Fibroblast of lung (primary cell): ENCODE measurements around the gene BAZ1A. TPM values are rescaled to one million over a fixed set of nuclear protein-coding genes. Genes with fewer than 3 reads are reported as not detected.
A peak's percentile ranks its signal among the peaks of the same experiment; 100 is the strongest.

Experiments
- DNase-seq, 2 donors: peaks; one replicate each; pipeline versions ENCODE4 v3.0.0 to v3.0.0-alpha.2; 2010; ENCODE audit warnings: low read depth in 2 of 2
- H2AFZ ChIP-seq: 2 replicates; pipeline ENCODE4 v1.5.1; 2012; ENCODE audit warnings: low read length, control low read depth, inconsistent platforms
- H3K27ac ChIP-seq: 2 replicates; pipeline ENCODE4 v1.5.1; 2011; ENCODE audit warnings: low read length, control low read depth; ENCODE audit not compliant: insufficient read depth
- H3K27me3 ChIP-seq: 2 replicates; pipeline ENCODE4 v1.5.1; 2011; ENCODE audit warnings: mild to moderate bottlenecking, low read length; ENCODE audit not compliant: control insufficient read depth, insufficient read depth
- H3K36me3 ChIP-seq: 2 replicates; pipeline ENCODE4 v1.5.1; 2011; ENCODE audit warnings: low read length; ENCODE audit not compliant: control insufficient read depth, insufficient read depth
- H3K4me1 ChIP-seq: 2 replicates; pipeline ENCODE4 v1.5.1; 2011; ENCODE audit warnings: low read length; ENCODE audit not compliant: control insufficient read depth, insufficient read depth; ENCODE audit errors: extremely low read depth
- H3K4me2 ChIP-seq: 2 replicates; pipeline ENCODE4 v1.5.1; 2011; ENCODE audit warnings: low read length, control low read depth; ENCODE audit not compliant: insufficient read depth; ENCODE audit errors: extremely low read depth
- H3K4me3 ChIP-seq, 4 experiments: fragments of 200-600 bp in 1 of 4; sonication (generic) in 1 of 4; replicated peaks in 1 of 4; 2 replicates each; pipeline ENCODE4 v1.5.1; 2011 to 2016; ENCODE audit warnings: low read length in 4 of 4, low read depth in 3 of 4, mild to moderate bottlenecking in 3 of 4, control low read depth in 2 of 4, inconsistent platforms in 1 of 4, mixed read lengths in 1 of 4; ENCODE audit not compliant: insufficient read depth in 1 of 4; ENCODE audit errors: control extremely low read depth in 1 of 4
- H3K79me2 ChIP-seq: 2 replicates; pipeline ENCODE4 v1.5.1; 2012; ENCODE audit warnings: mild to moderate bottlenecking, low read length, inconsistent platforms; ENCODE audit not compliant: control insufficient read depth, insufficient read depth
- H3K9ac ChIP-seq: 2 replicates; pipeline ENCODE4 v1.5.1; 2011; ENCODE audit warnings: mild to moderate bottlenecking, low read length, control low read depth; ENCODE audit not compliant: insufficient read depth
- H3K9me3 ChIP-seq: 2 replicates; pipeline ENCODE4 v1.5.1; 2012; ENCODE audit warnings: low read depth, low read length; ENCODE audit not compliant: control insufficient read depth, insufficient read depth
- H4K20me1 ChIP-seq: 2 replicates; pipeline ENCODE4 v1.5.1; 2011; ENCODE audit warnings: low read length; ENCODE audit not compliant: control insufficient read depth, insufficient read depth; ENCODE audit errors: extremely low read depth
- CTCF ChIP-seq, 2 donors: IDR thresholded peaks in 1 of 2; conservative IDR thresholded peaks in 1 of 2; 1 replicate in 1 of 2; 2 replicates in 1 of 2; pipeline ENCODE4 v1.5.1; 2011 to 2012; ENCODE audit warnings: low read length in 2 of 2, control low read depth in 1 of 2, inconsistent platforms in 1 of 2, low read depth in 1 of 2, mild to moderate bottlenecking in 1 of 2
- EZH2 ChIP-seq: IDR thresholded peaks from 2 replicates; pipeline ENCODE4 v1.5.1; 2012; ENCODE audit warnings: low read length, control low read depth, mild to moderate bottlenecking; ENCODE audit errors: missing control alignments
- polyA plus RNA-seq, 2 donors: library from polyadenylated mRNA; depleted of rRNA in 1 of 2; stranded (reverse) in 1 of 2; unstranded in 1 of 2; fragments of >200 nt; gene quantifications; 2 replicates each; pipeline ENCODE4 v1.2.1, GENCODE V29; 2011 to 2012; ENCODE audit warnings: missing spikeins in 1 of 2
- total RNA-seq: library from RNA; depleted of rRNA; stranded (reverse); fragments of >200 nt; gene quantifications from 2 replicates; pipeline ENCODE4 v1.2.1, GENCODE V29; 2014

Gene BAZ1A
- total and polyA plus RNA-seq, 2 donors (not counting 1 experiment from before 2014, with no cell fraction given), result 21.1 to 35.2 TPM

- H3K4me3 ChIP-seq, result no peak overlapping the region
- DNase-seq, result no peak
- no peaks in the 10 kb centered on the region for H3K4me1 ChIP-seq
- H3K79me2 ChIP-seq, result no peaks in the 10 kb centered on the region
- H3K9ac ChIP-seq, result no peak overlapping the region
- TF ChIP-seq CTCF (conservative IDR thresholded peaks at IDR 0.05 in 1 of 2, IDR thresholded peaks at IDR 0.05 in 1 of 2; ENCODE audit: low read depth in 1 of 2, low read length in 2 of 2) (no peak), EZH2 (no peak)
- no peak overlapping the region for H3K4me2 ChIP-seq
- H3K36me3 ChIP-seq, result no peaks in the 10 kb centered on the region
- H3K27ac ChIP-seq, result no peak overlapping the region
- no peaks in the 10 kb centered on the region for H3K27me3 ChIP-seq
- no peaks in the 10 kb centered on the region for H3K9me3 ChIP-seq
- no peaks in the 10 kb centered on the region for H4K20me1 ChIP-seq
- no peak overlapping the region for H2AFZ ChIP-seq
Observed at GRCh38 chr14:34755215-34755614, 119.9 kb downstream of the BAZ1A start.

GRCh38 chr14:34754687-34755086, 120.5 kb downstream of the BAZ1A start:
- no peak overlapping the region for H3K4me3 ChIP-seq
- TF ChIP-seq EZH2, result no peak
- no peak for TF ChIP-seq CTCF (conservative IDR thresholded peaks at IDR 0.05 in 1 of 2, IDR thresholded peaks at IDR 0.05 in 1 of 2; ENCODE audit: low read depth in 1 of 2, low read length in 2 of 2)
- H2AFZ ChIP-seq, result no peak overlapping the region
- H3K4me1 ChIP-seq, result no peaks in the 10 kb centered on the region
- H3K9ac ChIP-seq, result no peak overlapping the region
- H3K27ac ChIP-seq, result no peak overlapping the region
- no peaks in the 10 kb centered on the region for H3K36me3 ChIP-seq
- H3K79me2 ChIP-seq, result no peaks in the 10 kb centered on the region
- no peaks in the 10 kb centered on the region for H4K20me1 ChIP-seq
- H3K4me2 ChIP-seq, result no peak overlapping the region
- no peaks in the 10 kb centered on the region for H3K27me3 ChIP-seq
- DNase-seq, result no peak
- H3K9me3 ChIP-seq, result no peaks in the 10 kb centered on the region

DNA sequence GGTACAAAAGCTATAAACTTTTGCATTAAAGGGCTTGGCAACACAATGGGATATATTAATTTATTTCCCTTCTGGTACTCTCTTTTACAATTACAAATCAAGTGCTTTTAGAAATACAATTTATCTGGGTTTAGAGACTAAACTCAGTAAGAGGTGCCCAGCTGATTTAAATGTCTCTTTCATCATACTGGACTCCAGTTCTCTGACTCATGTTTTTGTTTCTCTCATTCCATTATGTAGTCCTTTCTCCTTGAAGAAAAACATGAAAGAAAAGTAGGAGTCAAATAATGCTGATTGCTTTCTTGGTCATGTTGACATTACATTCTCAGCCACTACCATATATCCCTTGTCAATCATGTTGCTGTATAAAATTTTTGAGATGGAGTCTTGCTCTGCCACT, 124.5 kb downstream of the BAZ1A start:
- no peak overlapping the region for H2AFZ ChIP-seq
- TF ChIP-seq EZH2, result no peak
- TF ChIP-seq CTCF (conservative IDR thresholded peaks at IDR 0.05 in 1 of 2, IDR thresholded peaks at IDR 0.05 in 1 of 2; ENCODE audit: low read depth in 1 of 2, low read length in 2 of 2), result no peak
- no peak overlapping the region for H3K4me3 ChIP-seq
- no peaks in the 10 kb centered on the region for H3K4me1 ChIP-seq
- H3K4me2 ChIP-seq, result no peak overlapping the region
- no peaks in the 10 kb centered on the region for H3K36me3 ChIP-seq
- peak; percentile 69 to 76 for DNase-seq
- no peaks in the 10 kb centered on the region for H4K20me1 ChIP-seq
- H3K27me3 ChIP-seq, result no peaks in the 10 kb centered on the region
- H3K27ac ChIP-seq, result no peak overlapping the region
- no peak overlapping the region for H3K9ac ChIP-seq
- H3K79me2 ChIP-seq, result no peaks in the 10 kb centered on the region
- no peaks in the 10 kb centered on the region for H3K9me3 ChIP-seq
